Skeletal muscle tissue (tissue), 4 donors: ENCODE measurements around the gene ANO4. TPM values are rescaled to one million over a fixed set of nuclear protein-coding genes. Genes with fewer than 3 reads are reported as not detected.

Experiments used
- H3K27ac ChIP-seq: one replicate; pipeline ENCODE4 v1.7.0; 2013; ENCODE audit warnings: mild to moderate bottlenecking, low read depth, low read length, inconsistent platforms
- H3K27me3 ChIP-seq, 3 donors: one replicate each; pipeline ENCODE4 v1.7.0; 2013; ENCODE audit warnings: low read length in 3 of 3; ENCODE audit not compliant: control insufficient read depth in 3 of 3, insufficient read depth in 3 of 3
- H3K36me3 ChIP-seq, 3 donors: one replicate each; pipeline ENCODE4 v1.7.0; 2013; ENCODE audit warnings: low read length in 3 of 3; ENCODE audit not compliant: control insufficient read depth in 3 of 3, insufficient read depth in 3 of 3
- H3K4me1 ChIP-seq, 3 donors: one replicate each; pipeline ENCODE4 v1.7.0; 2013; ENCODE audit warnings: low read length in 3 of 3, mild to moderate bottlenecking in 3 of 3; ENCODE audit not compliant: control insufficient read depth in 3 of 3, insufficient read depth in 3 of 3
- H3K4me3 ChIP-seq, 3 donors: one replicate each; pipeline ENCODE4 v1.7.0; 2013; ENCODE audit warnings: low read length in 3 of 3
- H3K9ac ChIP-seq, 3 donors: one replicate each; pipeline ENCODE4 v1.7.0; 2013; ENCODE audit warnings: low read length in 3 of 3, mild to moderate bottlenecking in 3 of 3, moderate library complexity in 2 of 3, low read depth in 1 of 3
- H3K9me3 ChIP-seq, 3 donors: one replicate each; pipeline ENCODE4 v1.7.0; 2013; ENCODE audit warnings: low read length in 3 of 3; ENCODE audit not compliant: control insufficient read depth in 3 of 3
- total RNA-seq: library from RNA; depleted of rRNA; stranded (reverse); fragments of >200 nt; gene quantifications from one replicate; pipeline ENCODE4 v1.2.3, GENCODE V29; 2014
- donor health status: Osteomylitis.

ANO4 gene
- total RNA-seq, 1 donor from 2014 or later, result 0.52 TPM

DNA sequence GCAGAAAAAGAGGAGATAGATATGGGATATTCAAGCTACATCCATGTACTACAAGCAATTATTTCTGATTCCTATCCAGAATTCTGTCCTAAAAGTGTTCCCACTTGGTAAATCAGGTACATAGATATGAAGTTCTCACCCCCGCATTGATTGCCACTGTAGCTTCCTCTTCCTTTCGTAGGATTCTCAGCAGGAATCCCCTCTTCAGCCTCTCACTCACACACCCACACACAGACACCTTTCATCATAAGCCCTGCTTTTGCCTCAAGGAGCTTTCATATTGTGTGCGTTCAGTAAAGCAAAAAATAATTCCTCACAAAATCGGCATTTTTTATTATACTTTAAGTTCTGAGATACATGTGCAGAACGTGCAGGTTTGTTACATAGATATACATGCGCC lies 69.8 kb downstream of the ANO4 start:
- Histone ChIP-seq H3K27ac (no peak overlapping the region), H3K27me3 (no peaks in the 10 kb centered on the region), H3K9ac (no peak overlapping the region), H3K9me3 (no peaks in the 10 kb centered on the region), H3K4me1 (no peaks in the 10 kb centered on the region), H3K36me3 (no peaks in the 10 kb centered on the region), H3K4me3 (no peak overlapping the region)

DNA sequence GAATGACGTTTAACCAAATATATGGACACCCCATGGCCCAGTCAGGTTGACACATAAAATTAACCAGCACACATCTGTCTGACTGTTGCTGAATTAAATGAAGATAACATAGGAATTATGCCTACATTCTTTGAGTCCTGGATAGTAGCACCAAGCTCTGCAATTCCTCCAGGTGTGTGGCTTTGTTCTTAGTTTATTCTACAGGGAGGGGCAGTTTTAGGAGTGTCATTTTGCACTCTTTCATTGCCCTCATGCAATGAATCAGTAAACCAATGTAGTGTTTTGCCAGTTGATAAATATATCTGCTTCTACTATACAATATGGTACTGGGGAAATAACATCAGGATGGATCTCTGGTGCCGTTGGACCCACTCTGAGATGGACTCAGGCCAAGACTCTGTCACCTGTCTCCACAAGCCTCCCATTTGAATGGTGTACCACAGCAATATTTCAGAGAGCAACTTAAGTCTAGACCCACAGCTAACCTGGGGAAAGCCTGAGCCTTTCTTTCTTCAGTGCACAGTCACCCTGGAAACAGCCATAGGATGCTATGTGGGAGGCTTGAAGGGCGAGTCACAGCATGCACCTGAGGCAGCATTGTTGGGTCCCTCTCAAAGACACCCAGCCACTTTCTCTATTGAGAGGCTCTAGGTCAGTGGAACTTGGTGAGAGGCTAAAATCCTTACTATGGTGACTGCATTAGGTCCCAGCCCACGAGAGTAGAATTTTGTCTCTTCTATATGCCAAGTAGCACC lies 73.2 kb downstream of the ANO4 start:
- Histone ChIP-seq H3K4me1 (no peaks in the 10 kb centered on the region), H3K36me3 (no peaks in the 10 kb centered on the region), H3K9ac (no peak overlapping the region), H3K9me3 (no peaks in the 10 kb centered on the region), H3K4me3 (no peak overlapping the region), H3K27me3 (no peaks in the 10 kb centered on the region), H3K27ac (no peak overlapping the region)

DNA sequence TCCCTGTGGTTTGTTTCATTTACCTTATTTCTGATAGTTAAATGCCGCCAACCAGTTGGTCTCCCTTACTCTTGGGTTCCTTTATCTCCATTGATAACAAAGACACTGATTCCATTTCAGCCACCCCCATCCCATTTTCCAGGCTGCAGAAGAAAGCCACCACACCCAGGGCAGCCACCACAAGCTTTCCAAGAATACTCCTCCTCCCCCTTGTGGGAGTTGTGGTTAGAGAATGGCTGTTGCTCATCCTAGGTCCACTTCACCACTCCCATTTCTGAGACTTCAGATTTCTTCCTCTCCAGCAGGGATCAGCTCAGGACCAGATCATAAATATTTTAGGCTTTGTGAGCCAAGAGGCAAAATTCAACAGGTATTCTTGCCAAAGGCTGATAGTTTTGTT lies 73.9 kb downstream of the ANO4 start:
- H3K27me3 ChIP-seq, result no peaks in the 10 kb centered on the region
- no peaks in the 10 kb centered on the region for H3K9me3 ChIP-seq
- no peaks in the 10 kb centered on the region for H3K4me1 ChIP-seq
- no peak overlapping the region for H3K9ac ChIP-seq
- no peak overlapping the region for H3K4me3 ChIP-seq
- H3K36me3 ChIP-seq, result no peaks in the 10 kb centered on the region
- no peak overlapping the region for H3K27ac ChIP-seq

DNA sequence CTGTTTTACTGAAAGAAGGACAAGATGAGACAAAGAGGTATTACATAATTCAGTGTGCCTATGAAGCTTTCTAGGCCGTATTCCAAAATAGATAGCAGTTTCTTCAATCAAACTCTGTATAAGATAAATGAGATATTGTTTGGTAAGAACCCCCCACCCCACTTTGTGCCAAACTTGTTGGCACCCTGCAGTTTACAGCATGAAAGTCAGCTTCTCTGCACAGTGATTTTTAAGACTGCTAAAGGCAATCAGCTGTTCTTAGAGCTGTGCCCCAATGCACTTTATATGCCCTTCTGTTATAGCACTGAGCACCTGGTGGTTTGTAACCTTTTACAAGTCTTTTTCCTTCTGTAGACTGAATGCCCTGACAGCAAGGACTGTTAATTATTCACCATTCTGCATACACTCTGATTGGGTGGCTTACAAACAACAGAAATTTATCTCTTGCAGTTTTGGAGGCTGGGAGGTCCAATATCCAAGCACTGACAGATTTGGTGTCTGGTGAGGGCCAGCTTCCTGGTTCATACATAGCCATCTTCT lies 76.7 kb downstream of the ANO4 start:
- Histone ChIP-seq H3K27me3 (no peaks in the 10 kb centered on the region), H3K36me3 (no peaks in the 10 kb centered on the region), H3K4me1 (no peaks in the 10 kb centered on the region), H3K9me3 (no peaks in the 10 kb centered on the region), H3K4me3 (no peak overlapping the region), H3K27ac (no peak overlapping the region), H3K9ac (no peak overlapping the region)

DNA sequence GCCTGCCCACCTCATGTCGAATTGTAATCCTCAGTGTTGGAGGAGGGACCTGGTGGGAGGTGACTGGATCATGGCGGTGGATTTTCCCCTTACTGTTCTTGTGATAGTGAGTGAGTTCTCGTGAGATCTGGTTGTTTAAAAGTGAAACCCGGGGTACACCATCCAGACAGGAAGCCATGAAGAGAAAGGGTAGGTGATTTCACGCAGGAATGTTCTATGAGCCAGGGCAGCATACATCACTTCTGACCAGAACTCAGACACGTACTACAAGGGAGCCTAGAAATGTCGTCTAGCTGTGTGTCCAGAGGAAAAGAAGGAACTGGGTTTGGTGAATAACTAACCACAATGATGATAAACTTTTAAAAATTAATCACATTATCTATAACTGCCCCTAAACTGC lies 80.6 kb downstream of the ANO4 start:
- H3K4me3 ChIP-seq, result no peak overlapping the region
- H3K9ac ChIP-seq, result no peak overlapping the region
- no peaks in the 10 kb centered on the region for H3K9me3 ChIP-seq
- H3K27me3 ChIP-seq, result no peaks in the 10 kb centered on the region
- no peak overlapping the region for H3K27ac ChIP-seq
- H3K36me3 ChIP-seq, result no peaks in the 10 kb centered on the region
- H3K4me1 ChIP-seq, result no peaks in the 10 kb centered on the region

DNA sequence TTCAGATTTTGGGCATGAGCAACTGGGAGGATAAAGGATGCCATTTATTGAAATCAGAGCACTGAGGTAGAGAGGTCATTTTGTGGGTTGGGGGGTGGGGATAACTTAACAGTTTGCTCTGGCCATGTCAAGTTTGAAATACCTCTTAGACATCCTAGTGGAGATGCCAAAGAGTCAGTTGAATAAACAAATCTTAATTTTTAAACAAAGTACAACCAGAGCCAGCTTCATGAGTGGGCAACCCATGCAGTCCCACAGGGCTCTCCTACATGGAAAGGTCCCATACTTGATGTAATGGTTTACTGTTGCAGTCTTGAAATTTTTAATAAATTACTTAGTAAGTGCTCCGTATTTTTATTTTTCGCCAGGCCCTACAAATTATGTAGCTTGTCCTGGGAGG lies 81.2 kb downstream of the ANO4 start:
- Histone ChIP-seq H3K4me1 (no peaks in the 10 kb centered on the region), H3K9me3 (no peaks in the 10 kb centered on the region), H3K36me3 (no peaks in the 10 kb centered on the region), H3K4me3 (no peak overlapping the region), H3K27me3 (no peaks in the 10 kb centered on the region), H3K27ac (no peak overlapping the region), H3K9ac (no peak overlapping the region)

DNA sequence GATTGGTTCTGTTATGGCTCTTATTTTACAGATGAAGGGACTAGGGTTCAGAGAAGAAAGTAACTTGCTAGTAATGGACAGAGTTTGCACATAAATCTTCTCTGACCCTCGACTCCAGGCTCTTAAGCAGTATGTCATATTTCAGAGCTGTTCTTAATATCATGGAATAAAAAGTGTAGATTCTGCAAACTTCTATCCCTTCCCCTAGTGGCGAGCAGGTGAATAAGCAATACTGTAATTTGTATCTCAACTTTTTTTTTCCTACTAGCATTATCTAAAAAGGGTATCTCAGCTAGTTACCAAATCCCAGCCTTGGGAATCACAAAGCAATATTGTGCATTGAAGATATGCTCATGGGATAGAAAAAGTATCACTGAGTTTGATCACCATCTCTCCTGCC lies 83.2 kb downstream of the ANO4 start:
- Histone ChIP-seq H3K27ac (no peak overlapping the region), H3K27me3 (no peaks in the 10 kb centered on the region), H3K36me3 (no peaks in the 10 kb centered on the region), H3K9me3 (no peaks in the 10 kb centered on the region), H3K9ac (no peak overlapping the region), H3K4me3 (no peak overlapping the region), H3K4me1 (no peaks in the 10 kb centered on the region)

DNA sequence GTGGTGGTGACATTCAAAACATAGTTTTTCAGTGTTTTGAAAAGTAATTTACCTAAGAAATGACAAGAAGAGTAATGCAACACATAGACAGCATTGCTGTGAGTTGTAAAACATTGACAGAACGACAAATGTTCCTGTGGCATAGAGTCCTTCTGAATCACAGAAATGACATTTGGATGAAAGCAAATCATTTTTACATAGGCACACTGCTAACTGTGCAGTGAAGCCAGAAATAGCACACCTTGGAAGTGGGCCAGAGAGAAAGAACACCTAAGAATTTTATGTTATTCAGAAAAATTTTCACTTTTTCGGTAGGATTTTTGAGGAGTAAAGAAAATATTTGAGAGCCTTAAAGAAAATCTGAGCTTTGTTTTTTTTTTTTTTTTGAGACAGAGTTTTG lies 100.6 kb downstream of the ANO4 start:
- no peak overlapping the region for H3K27ac ChIP-seq
- H3K4me3 ChIP-seq, result no peak overlapping the region
- H3K27me3 ChIP-seq, result no peaks in the 10 kb centered on the region
- no peaks in the 10 kb centered on the region for H3K36me3 ChIP-seq
- H3K9me3 ChIP-seq, result no peaks in the 10 kb centered on the region
- H3K9ac ChIP-seq, result no peak overlapping the region
- no peaks in the 10 kb centered on the region for H3K4me1 ChIP-seq

DNA sequence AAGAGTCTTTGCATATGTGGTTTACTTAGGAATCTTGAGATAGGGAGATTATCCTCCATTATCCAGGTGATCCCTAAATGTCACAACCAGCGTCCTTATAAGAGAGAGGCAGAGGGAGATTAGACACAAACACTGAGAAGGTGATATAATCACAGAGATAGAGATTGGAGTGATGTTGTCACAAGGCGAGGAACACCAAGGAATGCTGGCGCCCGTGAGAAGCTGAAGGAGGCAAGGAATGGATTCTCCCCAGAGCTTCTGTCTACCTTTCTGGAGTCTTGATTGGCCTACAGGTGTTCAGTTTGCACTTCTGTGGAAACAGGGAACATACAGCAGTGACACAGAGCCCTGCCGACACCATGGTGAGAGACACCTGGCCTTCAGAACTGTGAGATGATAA lies 101.6 kb downstream of the ANO4 start:
- no peaks in the 10 kb centered on the region for H3K27me3 ChIP-seq
- H3K36me3 ChIP-seq, result no peaks in the 10 kb centered on the region
- H3K4me3 ChIP-seq, result no peak overlapping the region
- H3K9ac ChIP-seq, result no peak overlapping the region
- H3K4me1 ChIP-seq, result no peaks in the 10 kb centered on the region
- H3K27ac ChIP-seq, result no peak overlapping the region
- no peaks in the 10 kb centered on the region for H3K9me3 ChIP-seq

DNA sequence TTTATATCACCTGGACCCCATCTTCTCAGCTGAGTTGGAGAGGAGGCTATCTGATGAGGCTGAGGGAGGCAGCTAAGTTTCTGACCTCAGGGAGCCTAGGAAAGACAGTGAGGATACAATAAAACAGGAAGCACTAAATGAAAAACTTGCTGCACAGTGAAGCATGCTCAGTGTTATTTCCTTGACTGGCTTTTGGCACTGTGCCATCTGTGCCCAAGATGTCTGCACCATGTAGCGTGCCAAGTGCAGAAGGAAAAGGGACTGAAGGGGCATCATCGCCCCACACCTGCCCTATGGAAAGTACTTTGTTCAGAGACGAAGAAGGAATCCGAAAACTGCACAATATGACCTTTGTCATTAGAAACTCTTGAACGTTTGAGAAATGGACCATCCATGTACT lies 102.7 kb downstream of the ANO4 start:
- Histone ChIP-seq H3K27me3 (no peaks in the 10 kb centered on the region), H3K27ac (no peak overlapping the region), H3K4me1 (no peaks in the 10 kb centered on the region), H3K36me3 (no peaks in the 10 kb centered on the region), H3K4me3 (no peak overlapping the region), H3K9me3 (no peaks in the 10 kb centered on the region), H3K9ac (no peak overlapping the region)
